ENCODE measurements around the gene MAS1L. TPM values are rescaled to one million over a fixed set of nuclear protein-coding genes. Genes with fewer than 3 reads are reported as not detected.

Gene MAS1L
- total RNA-seq, 1 experiment from 2014 or later, result not detected

DNA sequence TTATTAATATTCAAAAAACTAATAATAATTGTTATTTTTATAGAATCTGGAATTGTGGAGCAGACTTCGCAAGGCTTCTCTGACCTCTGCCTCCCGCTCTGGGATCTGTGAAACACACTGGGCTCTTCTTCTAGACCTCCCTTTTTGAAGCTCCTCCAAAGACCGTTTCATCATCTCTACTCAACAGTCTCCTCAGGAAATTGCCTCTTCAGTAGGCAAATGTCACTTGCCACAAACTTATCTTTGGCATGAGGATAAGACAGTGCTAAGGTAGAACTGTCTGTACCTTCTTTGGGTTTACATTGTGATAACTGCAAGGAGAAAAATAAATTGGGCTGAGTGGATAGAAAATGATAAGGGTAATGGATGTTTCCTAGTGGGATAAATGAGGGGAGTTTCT is 2.3 kb upstream of the MAS1L start:
- no peak for DNase-seq (ENCODE audit: low read depth)
- in situ Hi-C loops (cut with HindIII; ENCODE audit: low pct_unique_long_range_greater_than_20kb, low sequenced_read_pairs), result no loop called here

DNA sequence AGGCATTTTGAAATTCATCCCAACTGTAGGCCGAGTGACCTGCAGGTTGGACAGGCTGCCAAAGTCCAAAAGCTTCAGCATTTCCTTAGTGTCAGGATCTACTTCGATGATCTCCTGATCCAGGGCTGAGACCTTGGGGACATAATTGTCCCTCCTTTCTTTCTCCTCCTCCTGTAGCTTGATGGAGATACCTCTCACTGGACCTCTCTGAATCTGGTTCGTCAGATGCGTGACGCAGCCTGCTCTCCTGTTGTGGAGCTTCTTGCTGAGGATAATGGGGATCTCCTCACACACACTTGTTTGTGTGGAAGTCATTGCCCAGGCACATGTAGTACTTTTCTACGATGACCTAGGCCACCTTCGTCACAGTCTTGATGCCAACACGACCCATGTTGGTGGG is 1.5 kb upstream of the MAS1L start:
- in situ Hi-C loops (cut with HindIII; ENCODE audit: low pct_unique_long_range_greater_than_20kb, low sequenced_read_pairs), result no loop called here

DNA sequence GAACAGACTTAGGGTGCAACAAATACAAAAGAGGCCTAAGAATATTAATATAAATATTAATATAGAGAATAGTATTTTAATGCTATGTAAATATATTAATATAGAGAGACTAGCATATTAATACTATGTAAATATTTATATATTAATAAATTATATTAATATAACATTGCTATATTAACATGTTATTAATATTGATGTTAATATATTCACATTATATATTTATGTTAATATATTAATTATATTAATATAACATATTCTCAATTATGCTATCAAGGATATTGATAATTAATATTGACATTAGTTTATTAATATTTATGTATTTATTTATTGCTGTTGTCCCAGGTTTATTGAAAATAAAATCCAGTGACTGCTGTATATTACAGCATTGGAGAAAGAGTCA is 1.1 kb upstream of the MAS1L start:
- in situ Hi-C loops (cut with HindIII; ENCODE audit: low pct_unique_long_range_greater_than_20kb, low sequenced_read_pairs), result no loop called here
- no peak for DNase-seq (ENCODE audit: low read depth)

More for the DNA sequence above, 1.5 kb upstream of the MAS1L start:
- no peak for DNase-seq (ENCODE audit: low read depth)

DNA sequence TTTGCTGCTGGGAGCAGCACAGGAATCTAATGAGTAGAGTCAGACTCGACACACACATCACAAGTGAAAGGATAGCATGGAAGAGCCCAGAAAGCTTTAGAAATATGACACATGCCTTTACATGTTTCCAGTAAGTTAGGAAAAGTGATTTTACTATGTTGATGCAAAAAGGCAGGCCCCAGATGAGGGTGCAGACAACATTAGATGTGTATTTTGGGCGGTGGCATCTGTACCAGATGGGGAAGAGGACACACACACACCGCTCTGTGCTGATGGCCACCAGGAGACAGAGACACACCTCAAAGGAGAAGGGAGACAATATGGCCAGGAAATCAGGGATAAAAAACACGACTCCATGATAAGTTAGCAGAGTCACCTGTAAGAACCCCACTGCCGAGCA is 625 bp downstream of the MAS1L start:
- in situ Hi-C loops (cut with HindIII; ENCODE audit: low pct_unique_long_range_greater_than_20kb, low sequenced_read_pairs), result no loop called here
- no peak for DNase-seq (ENCODE audit: low read depth)

DNA sequence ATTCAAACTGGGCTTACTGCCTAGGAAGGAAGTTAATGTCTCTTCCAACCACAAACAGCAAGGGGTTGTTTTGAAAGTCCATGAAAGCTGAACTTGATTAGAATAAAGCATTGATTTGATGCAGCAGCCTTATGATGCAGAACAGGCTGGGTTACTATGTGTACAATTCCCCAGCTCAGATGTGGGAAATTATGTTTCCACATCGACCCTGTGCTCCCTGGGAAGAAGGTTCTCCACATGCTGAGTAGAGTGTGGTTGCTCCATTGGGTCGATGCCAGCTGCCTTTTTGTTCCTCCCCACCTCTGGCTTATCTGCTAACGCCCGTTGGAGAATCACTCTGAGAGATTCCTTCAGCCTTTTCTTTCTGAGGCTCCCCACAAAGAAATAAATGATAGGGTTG is 1.2 kb downstream of the MAS1L start:
- DNase-seq (ENCODE audit: low read depth), result no peak
- in situ Hi-C loops (cut with HindIII; ENCODE audit: low pct_unique_long_range_greater_than_20kb, low sequenced_read_pairs), result no loop called here

DNA sequence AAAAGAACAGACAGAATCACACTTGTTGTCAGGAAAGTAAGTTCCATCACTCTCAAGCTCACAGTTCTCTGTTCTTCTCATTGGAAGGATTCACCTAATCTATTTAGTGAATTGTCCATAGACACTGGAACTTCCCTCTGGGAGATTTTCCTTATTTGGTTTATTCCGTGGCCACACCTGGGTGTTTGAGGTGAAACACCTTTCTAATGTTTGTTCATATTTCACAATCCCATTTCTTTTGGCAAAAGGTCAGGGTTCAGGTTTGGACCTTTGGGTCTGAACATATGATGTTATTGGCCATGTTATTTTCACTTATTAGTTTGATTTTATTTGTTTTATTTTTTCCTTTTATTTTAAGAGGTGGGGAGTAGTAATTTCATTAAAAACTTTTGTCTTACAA is 4.0 kb downstream of the MAS1L start:
- in situ Hi-C loops (cut with HindIII; ENCODE audit: low pct_unique_long_range_greater_than_20kb, low sequenced_read_pairs), result no loop called here
- DNase-seq (ENCODE audit: low read depth), result no peak

DNA sequence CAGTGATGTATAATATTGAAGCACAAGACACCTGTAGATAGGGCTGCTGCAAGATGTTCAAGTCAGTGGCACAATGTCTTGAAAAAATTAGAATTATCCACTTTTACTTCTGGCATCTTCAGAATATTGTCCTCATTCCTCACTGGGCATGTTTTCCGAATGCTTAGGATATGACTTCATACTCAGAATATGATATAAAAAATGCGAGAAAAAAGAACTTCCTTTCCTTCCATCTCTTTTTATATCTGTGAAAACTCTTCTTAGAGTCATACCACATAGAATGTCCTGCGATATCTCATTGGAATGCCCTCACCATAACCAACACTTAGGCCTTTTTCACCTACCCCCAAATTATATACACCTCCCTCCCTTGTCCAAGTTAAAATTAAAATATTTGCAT is 4.6 kb downstream of the MAS1L start:
- in situ Hi-C loops (cut with HindIII; ENCODE audit: low pct_unique_long_range_greater_than_20kb, low sequenced_read_pairs), result no loop called here
- DNase-seq (ENCODE audit: low read depth), result no peak

DNA sequence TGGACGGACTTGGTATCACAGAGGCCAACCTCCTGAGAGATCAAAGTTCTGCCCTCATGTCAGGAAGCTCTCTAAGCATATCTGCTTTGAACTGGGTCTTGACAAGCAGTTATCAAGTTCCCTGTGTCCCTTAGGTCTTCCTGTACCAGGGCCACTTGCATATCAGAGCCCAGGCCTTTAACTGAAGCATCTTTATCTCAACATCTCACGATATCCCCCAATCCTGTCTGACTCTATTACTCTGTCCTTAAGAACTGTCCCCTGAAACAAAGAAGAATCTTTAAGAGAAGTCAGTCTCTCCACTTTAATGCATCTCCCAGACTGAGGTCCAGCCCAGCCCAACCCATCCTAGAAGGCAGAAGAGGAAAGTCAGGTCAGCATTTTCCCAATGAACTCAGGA is 8.2 kb downstream of the MAS1L start:
- DNase-seq (ENCODE audit: low read depth), result no peak
- in situ Hi-C loops (cut with HindIII; ENCODE audit: low pct_unique_long_range_greater_than_20kb, low sequenced_read_pairs), result no loop called here

DNA sequence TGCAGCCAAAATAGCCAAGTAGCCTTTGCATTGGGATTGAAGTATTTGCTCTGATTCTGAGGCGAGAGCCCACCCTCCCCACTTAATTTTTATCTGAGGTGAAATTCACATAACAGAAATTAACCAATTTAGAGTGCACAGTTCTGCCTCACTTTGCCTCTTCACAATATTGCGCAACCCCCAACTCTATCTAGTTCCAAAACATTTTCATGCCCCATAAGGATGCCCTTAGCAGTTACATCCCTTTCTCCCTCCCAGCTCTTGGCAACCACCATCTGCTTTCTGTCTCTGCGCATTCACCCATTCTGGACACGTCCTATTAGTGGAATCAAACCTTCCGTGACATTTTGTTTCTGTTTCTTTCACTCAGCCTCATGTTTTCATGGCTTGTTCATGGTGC is 9.0 kb downstream of the MAS1L start:
- DNase-seq (ENCODE audit: low read depth), result no peak
- in situ Hi-C loops (cut with HindIII; ENCODE audit: low pct_unique_long_range_greater_than_20kb, low sequenced_read_pairs), result no loop called here

DNA sequence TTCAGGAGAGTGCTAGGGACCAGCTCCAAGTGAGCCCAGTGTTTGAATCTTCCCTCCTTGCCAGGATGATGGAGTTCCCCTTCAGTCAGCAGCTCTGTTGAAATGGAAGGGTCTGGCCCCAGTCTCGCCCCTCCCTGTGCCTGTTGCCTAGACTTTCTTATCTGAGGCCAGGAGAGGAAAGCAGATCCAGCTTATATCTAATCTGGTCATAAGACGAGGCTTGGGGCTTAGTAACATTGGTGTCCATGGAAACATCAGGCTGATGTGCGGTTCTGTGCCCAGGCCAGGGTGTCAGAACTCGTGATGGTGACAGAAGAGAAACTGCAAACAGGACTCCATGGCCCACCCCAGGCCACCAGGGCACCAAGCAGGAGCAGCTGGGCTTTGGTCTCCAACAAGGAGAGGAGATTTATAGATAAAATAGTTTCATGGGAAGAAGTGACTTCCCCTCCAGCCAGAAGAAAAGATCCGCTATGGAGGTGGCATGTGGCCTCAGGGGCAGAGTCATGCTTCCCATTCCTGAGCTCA is 9.8 kb downstream of the MAS1L start:
- no peak for DNase-seq (ENCODE audit: low read depth)
- in situ Hi-C loops (cut with HindIII; ENCODE audit: low pct_unique_long_range_greater_than_20kb, low sequenced_read_pairs), result no loop called here

DNA sequence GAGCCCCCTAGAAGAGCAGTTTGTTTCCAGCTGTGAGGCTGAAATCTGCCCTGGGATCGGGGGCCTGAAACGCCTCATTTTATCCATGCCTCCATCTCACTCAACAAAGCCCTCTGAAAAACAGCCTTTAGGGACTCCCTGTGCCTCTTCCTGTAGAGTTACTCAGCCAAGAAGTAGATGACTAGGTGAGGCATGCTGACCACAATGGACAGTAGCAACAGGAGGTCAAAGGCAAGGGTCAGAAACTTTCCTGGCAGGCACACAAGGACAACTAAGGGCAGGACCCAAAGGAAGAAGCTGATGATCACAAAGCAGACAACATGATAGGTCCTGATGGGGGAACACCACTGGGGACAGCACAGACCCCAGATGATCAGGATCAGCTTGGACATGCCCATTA is 12.8 kb downstream of the MAS1L start:
- in situ Hi-C loops (cut with HindIII; ENCODE audit: low pct_unique_long_range_greater_than_20kb, low sequenced_read_pairs), result no loop called here
- DNase-seq (ENCODE audit: low read depth), result no peak

DNA sequence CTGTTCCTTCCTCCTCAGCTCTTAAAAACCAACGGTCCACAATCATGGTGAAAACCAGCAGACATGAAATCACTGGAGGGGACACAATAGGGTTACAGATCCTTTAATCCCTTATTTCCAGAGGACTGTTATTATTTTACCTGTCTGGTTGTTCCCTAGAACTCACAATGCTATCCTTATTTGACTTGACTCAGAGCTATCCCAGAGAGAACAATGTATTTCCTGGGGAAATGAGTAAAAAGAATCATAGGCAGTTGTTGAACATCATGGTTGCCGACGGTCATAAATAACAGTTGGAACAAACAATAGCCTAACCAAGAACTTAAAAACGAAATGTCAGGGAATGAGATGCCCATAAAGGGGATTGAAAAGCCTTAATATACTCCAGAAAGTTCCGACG is 21.5 kb downstream of the MAS1L start:
- in situ Hi-C loops (cut with HindIII; ENCODE audit: low pct_unique_long_range_greater_than_20kb, low sequenced_read_pairs), result no loop called here
- DNase-seq (ENCODE audit: low read depth), result no peak

DNA sequence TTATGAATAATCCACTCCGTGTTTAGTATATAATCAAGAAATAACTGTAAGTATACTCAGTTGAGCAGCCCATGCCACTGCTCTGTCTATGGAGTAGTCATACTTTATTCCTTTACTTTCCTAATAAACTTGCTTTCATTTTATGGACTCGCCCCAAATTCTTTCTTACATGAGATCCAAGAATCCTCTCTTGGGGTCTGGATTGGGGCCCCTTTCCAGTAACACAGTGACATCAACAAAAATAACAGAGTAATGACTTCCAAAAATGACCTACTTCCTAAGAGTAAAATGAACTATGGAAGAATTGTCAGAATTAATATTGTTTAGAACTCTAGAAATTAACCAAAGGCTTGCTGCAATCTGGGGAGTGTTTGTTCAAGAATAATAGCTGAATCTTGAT is 22.0 kb downstream of the MAS1L start:
- no peak for DNase-seq (ENCODE audit: low read depth)
- in situ Hi-C loops (cut with HindIII; ENCODE audit: low pct_unique_long_range_greater_than_20kb, low sequenced_read_pairs), result no loop called here

DNA sequence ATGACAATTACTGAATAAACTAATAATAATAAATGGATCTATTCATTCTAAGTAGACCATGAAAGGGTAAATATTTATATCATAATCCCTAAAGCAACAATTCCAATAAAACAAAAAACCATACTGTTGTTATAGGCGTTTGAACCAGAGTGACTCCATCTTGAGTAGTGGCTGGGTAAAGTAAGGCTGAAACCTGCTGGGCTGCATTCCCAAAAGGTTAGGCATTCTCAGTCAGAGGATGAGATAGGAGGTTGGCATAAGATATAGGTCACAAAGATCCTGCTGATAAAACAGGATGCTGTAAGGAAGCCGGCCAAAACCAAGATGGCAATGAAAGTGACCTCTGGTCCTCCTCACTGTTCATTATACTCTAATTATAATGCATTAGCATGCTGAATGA is 22.5 kb downstream of the MAS1L start:
- in situ Hi-C loops (cut with HindIII; ENCODE audit: low pct_unique_long_range_greater_than_20kb, low sequenced_read_pairs), result no loop called here

DNA sequence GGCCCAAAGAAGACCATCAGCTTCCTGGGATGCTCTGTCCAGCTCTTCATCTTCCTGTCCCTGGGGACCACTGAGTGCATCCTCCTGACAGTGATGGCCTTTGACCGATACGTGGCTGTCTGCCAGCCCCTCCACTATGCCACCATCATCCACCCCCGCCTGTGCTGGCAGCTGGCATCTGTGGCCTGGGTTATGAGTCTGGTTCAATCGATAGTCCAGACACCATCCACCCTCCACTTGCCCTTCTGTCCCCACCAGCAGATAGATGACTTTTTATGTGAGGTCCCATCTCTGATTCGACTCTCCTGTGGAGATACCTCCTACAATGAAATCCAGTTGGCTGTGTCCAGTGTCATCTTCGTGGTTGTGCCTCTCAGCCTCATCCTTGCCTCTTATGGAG is 25.7 kb downstream of the MAS1L start:
- no peak for DNase-seq (ENCODE audit: low read depth)
- in situ Hi-C loops (cut with HindIII; ENCODE audit: low pct_unique_long_range_greater_than_20kb, low sequenced_read_pairs), result no loop called here

More for the DNA sequence above, 22.5 kb downstream of the MAS1L start:
- no peak for DNase-seq (ENCODE audit: low read depth)

DNA sequence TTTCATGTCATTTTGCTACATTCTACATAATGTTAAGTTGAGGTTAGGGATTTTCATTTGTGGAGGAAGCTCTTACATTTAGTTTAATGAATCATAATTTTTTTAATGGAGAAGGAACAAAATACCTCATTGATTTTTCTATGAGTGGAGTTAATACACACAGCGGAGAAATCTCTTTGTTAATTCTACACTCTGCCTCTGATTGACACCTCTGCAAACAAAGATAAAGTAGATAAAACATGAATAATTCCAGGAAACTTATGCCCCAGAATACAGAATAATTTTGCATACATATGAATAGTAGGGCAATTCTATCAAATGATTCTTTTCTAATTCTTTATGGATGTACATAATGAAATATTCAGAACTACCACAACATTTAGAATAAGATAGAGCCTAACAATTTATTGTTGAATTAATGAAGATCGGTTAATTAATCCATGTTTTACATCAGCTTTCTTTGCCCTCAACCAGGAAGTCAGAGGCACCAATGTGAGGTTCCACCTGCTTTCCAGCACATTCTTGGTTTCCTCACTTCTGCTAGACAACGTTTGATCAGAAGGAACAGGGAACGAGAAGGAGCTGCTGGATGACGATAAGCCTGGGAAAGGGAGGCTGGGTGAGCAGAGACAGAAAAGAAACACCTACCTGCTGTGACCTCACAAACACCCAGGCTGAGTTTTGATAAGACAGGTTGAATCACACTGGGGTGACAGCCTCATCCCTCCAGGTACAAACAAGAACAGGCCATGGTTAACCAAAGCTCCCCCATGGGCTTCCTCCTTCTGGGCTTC is 26.5 kb downstream of the MAS1L start:
- in situ Hi-C loops (cut with HindIII; ENCODE audit: low pct_unique_long_range_greater_than_20kb, low sequenced_read_pairs), result no loop called here

DNA sequence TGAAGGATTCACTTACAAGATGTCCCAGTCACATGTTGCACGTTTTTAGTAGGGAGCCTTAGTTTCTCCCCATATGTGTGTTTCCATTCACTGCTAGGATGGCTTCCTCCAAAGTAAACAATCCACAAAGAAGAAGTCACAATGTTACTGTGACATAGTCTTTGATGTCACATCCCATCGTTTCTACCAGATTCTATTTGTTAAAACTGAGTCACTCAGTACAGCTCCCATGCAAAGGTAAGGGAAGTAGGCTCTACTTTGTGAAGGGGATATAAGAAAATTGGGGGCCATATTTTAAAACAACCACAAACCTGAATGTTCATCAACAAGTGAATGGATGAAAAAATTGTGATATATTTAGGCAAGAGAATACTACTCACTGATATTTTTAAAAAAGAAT is 30.8 kb downstream of the MAS1L start, which contains the start of the genes OR11A1 and OR2H1:
Gene OR11A1, minus strand, starts transcription at position 101 of the 400 bp plus-strand sequence. CDS start 29,430 bp downstream, outside the sequence.
Gene OR2H1, plus strand, starts transcription at position 185 of the 400 bp plus-strand sequence. CDS start 4,615 bp downstream, outside the sequence.
- in situ Hi-C loops (cut with HindIII; ENCODE audit: low pct_unique_long_range_greater_than_20kb, low sequenced_read_pairs), result no loop called here
- no peak for DNase-seq (ENCODE audit: low read depth)

More for the DNA sequence above, 26.5 kb downstream of the MAS1L start:
- DNase-seq (ENCODE audit: low read depth), result no peak

DNA sequence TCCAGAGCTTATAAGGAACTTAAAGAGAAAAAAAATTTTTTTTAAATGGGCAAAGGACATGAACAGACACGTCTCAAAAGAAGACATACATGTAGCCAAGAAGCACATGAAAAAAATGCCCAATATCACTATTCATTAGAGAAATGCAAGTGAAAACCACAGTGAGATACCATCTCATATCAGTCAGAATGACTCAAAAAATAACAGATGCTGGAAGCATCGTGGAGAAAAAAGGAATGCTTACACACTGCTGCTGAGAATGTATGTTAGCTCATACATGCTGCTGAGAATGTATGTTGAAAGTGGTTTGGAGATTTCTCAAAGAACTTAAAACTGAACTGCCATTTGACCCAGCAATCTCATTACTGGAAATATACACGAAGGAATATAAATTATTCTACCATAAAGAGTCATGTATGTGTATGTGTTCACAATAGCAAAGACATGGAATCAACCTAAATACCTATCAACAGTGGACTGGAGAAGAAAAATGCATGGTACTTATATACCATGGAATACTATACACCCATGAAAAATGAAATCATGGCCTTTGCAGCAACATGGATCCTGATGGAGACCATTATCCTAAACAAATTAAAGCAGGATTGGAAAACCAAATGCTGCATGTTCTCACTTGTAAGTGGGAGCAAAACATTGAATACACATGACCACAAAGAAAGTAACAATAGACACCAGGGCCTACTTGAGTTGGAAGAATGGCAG is 36.1 kb downstream of the MAS1L start:
- in situ Hi-C loops (cut with HindIII; ENCODE audit: low pct_unique_long_range_greater_than_20kb, low sequenced_read_pairs), result no loop called here
- DNase-seq (ENCODE audit: low read depth), result no peak

DNA sequence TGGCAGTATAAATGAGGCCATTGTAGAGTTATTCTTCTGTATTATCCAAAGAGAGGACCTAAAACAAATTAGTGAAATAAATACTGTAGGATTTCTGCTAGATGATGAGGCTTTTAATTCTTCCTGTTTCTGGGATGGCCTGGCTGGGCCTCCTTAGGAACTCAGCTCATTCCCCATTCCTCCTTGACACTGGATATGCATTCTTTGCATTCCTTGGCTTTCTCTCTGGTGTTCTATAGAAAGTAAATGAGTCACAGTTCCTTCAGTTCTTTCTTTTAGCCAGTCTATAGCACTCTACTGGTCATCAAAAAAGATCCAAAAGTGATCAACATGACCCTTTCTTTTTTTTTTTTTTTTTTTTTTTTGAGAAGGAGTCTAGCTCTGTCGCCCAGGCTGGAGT is 40.1 kb downstream of the MAS1L start:
- DNase-seq (ENCODE audit: low read depth), result no peak
- in situ Hi-C loops (cut with HindIII; ENCODE audit: low pct_unique_long_range_greater_than_20kb, low sequenced_read_pairs), result no loop called here

All from Caki2 (cell line).